Mucosa of rectum (tissue), 2 donors: ENCODE measurements around the gene SLC25A21.

Experiments
- H3K27ac ChIP-seq, 2 donors: one replicate each; pipeline ENCODE4 v1.7.0; 2013; ENCODE audit warnings: inconsistent platforms in 2 of 2, low read depth in 2 of 2, low read length in 2 of 2
- H3K27me3 ChIP-seq, 2 donors: one replicate each; pipeline ENCODE4 v1.7.0; 2013; ENCODE audit warnings: low read length in 2 of 2; ENCODE audit not compliant: control insufficient read depth in 2 of 2, insufficient read depth in 2 of 2
- H3K36me3 ChIP-seq, 2 donors: one replicate each; pipeline ENCODE4 v1.7.0; 2013; ENCODE audit warnings: low read length in 2 of 2; ENCODE audit not compliant: control insufficient read depth in 2 of 2, insufficient read depth in 2 of 2
- H3K4me1 ChIP-seq, 2 donors: one replicate each; pipeline ENCODE4 v1.7.0; 2013; ENCODE audit warnings: low read length in 2 of 2, mild to moderate bottlenecking in 1 of 2; ENCODE audit not compliant: control insufficient read depth in 2 of 2, insufficient read depth in 2 of 2
- H3K4me3 ChIP-seq, 2 donors: one replicate each; pipeline ENCODE4 v1.7.0; 2013; ENCODE audit warnings: low read length in 2 of 2
- H3K9ac ChIP-seq, 2 donors: one replicate each; pipeline ENCODE4 v1.7.0; 2013; ENCODE audit warnings: low read length in 2 of 2, low read depth in 1 of 2, mild to moderate bottlenecking in 1 of 2
- H3K9me3 ChIP-seq, 2 donors: one replicate each; pipeline ENCODE4 v1.7.0; 2013; ENCODE audit warnings: low read length in 2 of 2; ENCODE audit not compliant: control insufficient read depth in 2 of 2
- donor health status: healthy.
- donor health status: Normal muscosa, but diverticular disease.

Gene SLC25A21

GRCh38 chr14:37145395-37145794 is 27.0 kb downstream of the SLC25A21 start:
- Histone ChIP-seq H3K4me1 (no peaks in the 10 kb centered on the region), H3K4me3 (no peak overlapping the region)

GRCh38 chr14:37144729-37145363 is 27.6 kb downstream of the SLC25A21 start:
- Histone ChIP-seq H3K9me3 (no peaks in the 10 kb centered on the region), H3K4me1 (no peaks in the 10 kb centered on the region), H3K27ac (no peak overlapping the region), H3K9ac (no peak overlapping the region), H3K4me3 (no peak overlapping the region), H3K27me3 (no peaks in the 10 kb centered on the region), H3K36me3 (no peaks in the 10 kb centered on the region)

More at GRCh38 chr14:37145395-37145794, 27.0 kb downstream of the SLC25A21 start:
- Histone ChIP-seq H3K27me3 (no peaks in the 10 kb centered on the region), H3K27ac (no peak overlapping the region), H3K9ac (no peak overlapping the region), H3K36me3 (no peaks in the 10 kb centered on the region), H3K9me3 (no peaks in the 10 kb centered on the region)

GRCh38 chr14:37143475-37143874 is 28.9 kb downstream of the SLC25A21 start:
- H3K4me1 ChIP-seq, result no peaks in the 10 kb centered on the region
- H3K36me3 ChIP-seq, result no peaks in the 10 kb centered on the region
- H3K9me3 ChIP-seq, result no peaks in the 10 kb centered on the region
- H3K27me3 ChIP-seq, result no peaks in the 10 kb centered on the region
- H3K9ac ChIP-seq, result no peak overlapping the region
- H3K4me3 ChIP-seq, result no peak overlapping the region
- H3K27ac ChIP-seq, result no peak overlapping the region

GRCh38 chr14:37142835-37143401 is 29.5 kb downstream of the SLC25A21 start:
- H3K9ac ChIP-seq, result no peak overlapping the region
- H3K4me1 ChIP-seq, result no peaks in the 10 kb centered on the region
- H3K36me3 ChIP-seq, result no peaks in the 10 kb centered on the region
- H3K4me3 ChIP-seq, result no peak overlapping the region
- no peaks in the 10 kb centered on the region for H3K9me3 ChIP-seq
- no peaks in the 10 kb centered on the region for H3K27me3 ChIP-seq
- H3K27ac ChIP-seq, result no peak overlapping the region

- H3K27me3 ChIP-seq, result no peaks in the 10 kb centered on the region
Observed at GRCh38 chr14:37140176-37140575, 32.2 kb downstream of the SLC25A21 start.

GRCh38 chr14:37139710-37140109 is 32.7 kb downstream of the SLC25A21 start:
- Histone ChIP-seq H3K9ac (no peak overlapping the region), H3K36me3 (no peaks in the 10 kb centered on the region), H3K4me1 (no peaks in the 10 kb centered on the region), H3K27me3 (no peaks in the 10 kb centered on the region), H3K9me3 (no peaks in the 10 kb centered on the region), H3K4me3 (no peak overlapping the region), H3K27ac (no peak overlapping the region)

More at GRCh38 chr14:37140176-37140575, 32.2 kb downstream of the SLC25A21 start:
- no peak overlapping the region for H3K4me3 ChIP-seq
- H3K36me3 ChIP-seq, result no peaks in the 10 kb centered on the region
- H3K9me3 ChIP-seq, result no peaks in the 10 kb centered on the region
- H3K4me1 ChIP-seq, result no peaks in the 10 kb centered on the region
- H3K27ac ChIP-seq, result no peak overlapping the region
- no peak overlapping the region for H3K9ac ChIP-seq

GRCh38 chr14:37138898-37139297 is 33.5 kb downstream of the SLC25A21 start:
- Histone ChIP-seq H3K4me3 (no peak overlapping the region), H3K27me3 (no peaks in the 10 kb centered on the region), H3K4me1 (no peaks in the 10 kb centered on the region), H3K27ac (no peak overlapping the region), H3K36me3 (no peaks in the 10 kb centered on the region), H3K9me3 (no peaks in the 10 kb centered on the region), H3K9ac (no peak overlapping the region)

- H3K9ac ChIP-seq, result no peak overlapping the region
- no peak overlapping the region for H3K4me3 ChIP-seq
- no peaks in the 10 kb centered on the region for H3K36me3 ChIP-seq
- no peaks in the 10 kb centered on the region for H3K4me1 ChIP-seq
- no peaks in the 10 kb centered on the region for H3K27me3 ChIP-seq
- H3K27ac ChIP-seq, result no peak overlapping the region
- H3K9me3 ChIP-seq, result no peaks in the 10 kb centered on the region
Observed at GRCh38 chr14:37133284-37133913, 39.0 kb downstream of the SLC25A21 start.

GRCh38 chr14:37131205-37131604 is 41.2 kb downstream of the SLC25A21 start:
- Histone ChIP-seq H3K36me3 (no peaks in the 10 kb centered on the region), H3K9ac (no peak overlapping the region), H3K4me1 (no peaks in the 10 kb centered on the region), H3K27me3 (no peaks in the 10 kb centered on the region), H3K4me3 (no peak overlapping the region), H3K27ac (no peak overlapping the region), H3K9me3 (no peaks in the 10 kb centered on the region)

- Histone ChIP-seq H3K4me1 (no peaks in the 10 kb centered on the region), H3K9ac (no peak overlapping the region), H3K27ac (no peak overlapping the region), H3K27me3 (no peaks in the 10 kb centered on the region), H3K9me3 (no peaks in the 10 kb centered on the region), H3K36me3 (no peaks in the 10 kb centered on the region), H3K4me3 (no peak overlapping the region)
Observed at GRCh38 chr14:37129047-37129446, 43.4 kb downstream of the SLC25A21 start.
